Measurements from ENCODE around the gene KIAA2012. TPM values are rescaled to one million over a fixed set of nuclear protein-coding genes. Genes with fewer than 3 reads are reported as not detected.

Gene KIAA2012
- polyA plus RNA-seq, 4 donors: 0.06 to 0.07 TPM; not detected in 2

- DNase-seq (no peak), FAIRE-seq (no peak)
- peaks cover 0 to 5% (median 0%) of the 10 kb centered on the region in 3 donors for H3K4me1 ChIP-seq (ENCODE audit: control insufficient read depth in 3 of 3, insufficient read depth in 2 of 3, low read depth in 1 of 3, low read length in 2 of 3)
- H3K4me3 ChIP-seq (ENCODE audit: low read depth in 1 of 3, low read length in 3 of 3): no peak overlapping the region
- H3K27ac ChIP-seq (ENCODE audit: low read depth in 1 of 3, low read length in 2 of 3): no peak overlapping the region
- H3K36me3 ChIP-seq (ENCODE audit: control insufficient read depth in 3 of 3, insufficient read depth in 2 of 3, low read depth in 1 of 3, low read length in 3 of 3): no peaks in the 10 kb centered on the region
- no peaks in the 10 kb centered on the region for H3K27me3 ChIP-seq (ENCODE audit: control insufficient read depth in 3 of 3, insufficient read depth in 3 of 3, low read length in 3 of 3)
- 93 to 100% (median 94%) methylated on average over 2 of the region's 2 CpGs for WGBS, 3 donors
- H3K9me3 ChIP-seq (ENCODE audit: control insufficient read depth in 2 of 2, insufficient read depth in 1 of 2, low read depth in 1 of 2, low read length in 1 of 2): no peaks in the 10 kb centered on the region
Measured at GRCh38 chr2:202061695-202062094, 11.4 kb upstream of the KIAA2012 start.

DNA sequence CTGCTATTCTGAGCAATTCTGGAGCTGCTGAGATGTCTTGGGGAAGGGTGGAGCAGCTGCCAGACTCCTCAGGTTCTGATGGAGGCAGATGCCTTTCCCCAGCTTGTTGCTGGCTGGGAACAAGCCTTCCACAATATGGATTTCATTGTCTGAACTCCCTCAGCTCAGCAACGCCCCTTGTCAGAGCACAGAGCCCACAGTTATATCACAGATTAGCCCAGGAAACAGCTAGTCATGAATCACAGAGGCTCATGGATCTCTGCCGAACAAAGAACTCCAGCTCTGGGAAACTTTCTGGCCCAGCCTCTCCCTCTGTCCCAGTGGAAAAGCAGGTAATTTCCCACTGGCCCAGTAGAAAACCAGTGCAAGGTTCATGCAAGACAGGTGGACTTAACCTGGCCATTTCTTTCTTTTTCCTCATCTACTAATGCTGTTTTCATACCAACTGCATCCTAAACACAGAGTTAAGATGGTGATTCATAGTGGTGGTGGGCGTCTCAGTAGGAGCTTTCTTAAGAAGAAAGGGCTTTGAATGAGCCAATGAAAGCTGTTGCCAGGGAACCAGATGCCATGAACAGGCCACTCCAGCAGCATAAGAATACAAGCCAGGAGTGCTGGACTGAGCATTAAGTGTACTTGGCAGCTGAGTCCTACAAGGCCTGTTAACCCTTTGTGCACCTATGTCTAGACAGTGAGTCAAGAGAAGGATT is 8.7 kb upstream of the KIAA2012 start:
- peaks cover 0 to 20% (median 0%) of the 10 kb centered on the region in 3 donors for H3K4me1 ChIP-seq (ENCODE audit: control insufficient read depth in 3 of 3, insufficient read depth in 2 of 3, low read depth in 1 of 3, low read length in 2 of 3)
- no peak overlapping the region for H3K4me3 ChIP-seq (ENCODE audit: low read depth in 1 of 3, low read length in 3 of 3)
- no peaks in the 10 kb centered on the region for H3K36me3 ChIP-seq (ENCODE audit: control insufficient read depth in 3 of 3, insufficient read depth in 2 of 3, low read depth in 1 of 3, low read length in 3 of 3)
- peak overlapping the region in 1 of 3 donors; percentile 45 for H3K27ac ChIP-seq (ENCODE audit: low read depth in 1 of 3, low read length in 2 of 3)
- DNase-seq: peak; percentile 5 to 30
- 27 to 32% (median 27%) methylated on average over 3 of the region's 3 CpGs for WGBS, 3 donors
- no peaks in the 10 kb centered on the region for H3K9me3 ChIP-seq (ENCODE audit: control insufficient read depth in 2 of 2, insufficient read depth in 1 of 2, low read depth in 1 of 2, low read length in 1 of 2)
- no peak for FAIRE-seq
- no peaks in the 10 kb centered on the region for H3K27me3 ChIP-seq (ENCODE audit: control insufficient read depth in 3 of 3, insufficient read depth in 3 of 3, low read length in 3 of 3)

DNA sequence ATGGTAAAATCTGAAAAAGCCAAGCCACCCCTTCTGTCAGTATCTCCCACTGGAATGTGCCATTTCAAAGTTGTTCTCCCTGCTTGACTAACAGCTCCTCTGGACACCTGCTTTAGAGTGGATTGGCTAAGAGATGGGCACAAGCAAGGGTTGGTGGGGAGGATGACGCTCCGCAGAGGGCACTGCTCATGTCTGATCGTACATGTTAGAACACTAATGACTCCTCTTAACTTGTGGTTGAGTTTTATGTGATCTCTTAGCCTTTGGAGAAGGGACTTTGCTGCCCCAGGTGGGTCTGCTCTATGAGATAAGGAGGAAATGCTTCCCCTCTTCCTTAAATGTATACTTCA is 8.2 kb upstream of the KIAA2012 start:
- Histone ChIP-seq H3K27me3 (ENCODE audit: control insufficient read depth in 3 of 3, insufficient read depth in 3 of 3, low read length in 3 of 3) (no peaks in the 10 kb centered on the region), H3K9me3 (ENCODE audit: control insufficient read depth in 2 of 2, insufficient read depth in 1 of 2, low read depth in 1 of 2, low read length in 1 of 2) (no peaks in the 10 kb centered on the region), H3K4me1 (ENCODE audit: control insufficient read depth in 3 of 3, insufficient read depth in 2 of 3, low read depth in 1 of 3, low read length in 2 of 3) (peaks cover 0 to 25% (median 0%) of the 10 kb centered on the region in 3 donors), H3K36me3 (ENCODE audit: control insufficient read depth in 3 of 3, insufficient read depth in 2 of 3, low read depth in 1 of 3, low read length in 3 of 3) (no peaks in the 10 kb centered on the region), H3K4me3 (ENCODE audit: low read depth in 1 of 3, low read length in 3 of 3) (no peak overlapping the region), H3K27ac (ENCODE audit: low read depth in 1 of 3, low read length in 2 of 3) (no peak overlapping the region)
- 89 to 97% (median 94%) methylated on average over 3 of the region's 3 CpGs for WGBS, 3 donors
- no peak for DNase-seq
- FAIRE-seq: no peak

GRCh38 chr2:202065876-202066275 is 7.2 kb upstream of the KIAA2012 start:
- H3K4me3 ChIP-seq (ENCODE audit: low read depth in 1 of 3, low read length in 3 of 3): no peak overlapping the region
- WGBS, 3 donors: 87 to 92% (median 88%) methylated on average over 3 of the region's 3 CpGs
- H3K27ac ChIP-seq (ENCODE audit: low read depth in 1 of 3, low read length in 2 of 3): no peak overlapping the region
- DNase-seq (no peak), FAIRE-seq (no peak)
- H3K9me3 ChIP-seq (ENCODE audit: control insufficient read depth in 2 of 2, insufficient read depth in 1 of 2, low read depth in 1 of 2, low read length in 1 of 2): no peaks in the 10 kb centered on the region
- no peaks in the 10 kb centered on the region for H3K27me3 ChIP-seq (ENCODE audit: control insufficient read depth in 3 of 3, insufficient read depth in 3 of 3, low read length in 3 of 3)
- peaks cover 0 to 30% (median 0%) of the 10 kb centered on the region in 3 donors for H3K4me1 ChIP-seq (ENCODE audit: control insufficient read depth in 3 of 3, insufficient read depth in 2 of 3, low read depth in 1 of 3, low read length in 2 of 3)
- no peaks in the 10 kb centered on the region for H3K36me3 ChIP-seq (ENCODE audit: control insufficient read depth in 3 of 3, insufficient read depth in 2 of 3, low read depth in 1 of 3, low read length in 3 of 3)

GRCh38 chr2:202066875-202067274 is 6.2 kb upstream of the KIAA2012 start:
- no peak overlapping the region for H3K4me3 ChIP-seq (ENCODE audit: low read depth in 1 of 3, low read length in 3 of 3)
- H3K4me1 ChIP-seq (ENCODE audit: control insufficient read depth in 3 of 3, insufficient read depth in 2 of 3, low read depth in 1 of 3, low read length in 2 of 3): peaks cover 0 to 30% (median 0%) of the 10 kb centered on the region in 3 donors
- no peak overlapping the region for H3K27ac ChIP-seq (ENCODE audit: low read depth in 1 of 3, low read length in 2 of 3)
- H3K9me3 ChIP-seq (ENCODE audit: control insufficient read depth in 2 of 2, insufficient read depth in 1 of 2, low read depth in 1 of 2, low read length in 1 of 2): no peaks in the 10 kb centered on the region
- DNase-seq: no peak
- no peaks in the 10 kb centered on the region for H3K27me3 ChIP-seq (ENCODE audit: control insufficient read depth in 3 of 3, insufficient read depth in 3 of 3, low read length in 3 of 3)
- no peak for FAIRE-seq
- 76 to 87% (median 80%) methylated on average over 2 of the region's 2 CpGs for WGBS, 3 donors
- no peaks in the 10 kb centered on the region for H3K36me3 ChIP-seq (ENCODE audit: control insufficient read depth in 3 of 3, insufficient read depth in 2 of 3, low read depth in 1 of 3, low read length in 3 of 3)

DNA sequence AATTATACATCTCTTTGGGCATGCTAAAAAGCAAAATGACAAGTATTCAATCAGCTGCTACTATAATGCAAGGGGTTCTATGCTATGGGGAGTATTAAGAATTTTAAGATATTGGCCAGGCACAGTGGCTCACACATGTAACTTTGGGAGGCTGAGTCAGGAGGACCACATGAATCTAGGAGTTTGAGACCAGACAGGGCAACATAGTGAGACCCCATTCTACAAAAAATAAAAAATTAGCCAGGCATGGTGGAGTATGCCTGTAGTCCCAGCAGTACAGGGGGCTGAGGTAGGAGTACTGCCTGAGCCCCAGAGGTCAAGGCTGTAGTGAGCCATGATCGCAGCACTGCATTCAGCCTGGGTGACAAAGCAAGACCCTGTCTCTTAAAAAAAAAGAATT is 5.5 kb upstream of the KIAA2012 start:
- no peaks in the 10 kb centered on the region for H3K9me3 ChIP-seq (ENCODE audit: control insufficient read depth in 2 of 2, insufficient read depth in 1 of 2, low read depth in 1 of 2, low read length in 1 of 2)
- no peak for FAIRE-seq
- 96 to 100% (median 98%) methylated on average over 1 of the region's 1 CpG for WGBS, 3 donors
- H3K27ac ChIP-seq (ENCODE audit: low read depth in 1 of 3, low read length in 2 of 3): no peak overlapping the region
- peaks cover 0 to 30% (median 0%) of the 10 kb centered on the region in 3 donors for H3K4me1 ChIP-seq (ENCODE audit: control insufficient read depth in 3 of 3, insufficient read depth in 2 of 3, low read depth in 1 of 3, low read length in 2 of 3)
- no peak for DNase-seq
- no peaks in the 10 kb centered on the region for H3K36me3 ChIP-seq (ENCODE audit: control insufficient read depth in 3 of 3, insufficient read depth in 2 of 3, low read depth in 1 of 3, low read length in 3 of 3)
- no peaks in the 10 kb centered on the region for H3K27me3 ChIP-seq (ENCODE audit: control insufficient read depth in 3 of 3, insufficient read depth in 3 of 3, low read length in 3 of 3)
- no peak overlapping the region for H3K4me3 ChIP-seq (ENCODE audit: low read depth in 1 of 3, low read length in 3 of 3)

DNA sequence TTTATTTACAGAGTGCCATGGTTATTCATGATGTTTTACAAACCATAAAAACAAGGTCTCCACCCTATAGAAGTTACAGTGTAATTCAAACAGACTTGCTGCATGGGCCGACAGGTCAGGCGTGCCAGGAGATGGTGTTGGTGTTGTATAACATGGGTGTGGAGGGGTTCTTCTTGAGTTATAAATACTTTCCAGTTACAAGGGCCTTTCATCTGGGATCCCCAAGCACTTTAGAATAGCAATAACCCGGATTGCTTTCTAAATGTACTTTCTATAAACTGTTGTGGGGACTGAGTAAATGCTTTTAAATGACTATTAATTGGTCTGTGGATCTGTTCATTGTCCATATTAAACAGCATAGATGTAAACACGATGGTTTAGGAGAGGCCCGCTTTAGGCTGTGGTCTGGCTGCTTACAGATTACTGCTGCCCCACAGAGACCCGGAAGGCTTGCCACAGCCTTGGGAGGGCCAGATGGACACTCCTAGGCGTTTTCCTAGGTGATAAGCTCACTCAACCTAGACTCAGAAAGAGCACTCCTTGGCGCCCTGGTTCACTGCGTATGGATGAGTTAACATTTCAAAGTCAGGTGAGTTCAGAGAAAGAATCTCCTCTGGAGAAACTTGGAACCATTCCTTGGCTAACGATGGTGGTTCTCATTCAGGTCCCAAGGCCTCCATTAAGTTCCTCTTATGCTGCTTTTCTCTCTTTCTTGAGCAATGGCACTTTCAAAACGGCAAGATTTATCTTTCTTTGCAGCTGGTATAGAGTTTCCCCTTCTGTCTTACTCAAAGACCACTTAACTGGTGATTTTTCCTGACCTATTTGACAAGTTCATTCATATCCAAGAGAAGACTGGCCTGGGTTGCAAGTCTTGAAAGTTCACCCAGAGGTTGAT is 3.6 kb upstream of the KIAA2012 start:
- FAIRE-seq: no peak
- WGBS, 3 donors: 36 to 65% (median 39%) methylated on average over 11 of the region's 11 CpGs
- Histone ChIP-seq H3K4me1 (ENCODE audit: control insufficient read depth in 3 of 3, insufficient read depth in 2 of 3, low read depth in 1 of 3, low read length in 2 of 3) (peaks cover 0 to 28% (median 0%) of the 10 kb centered on the region in 3 donors), H3K9me3 (ENCODE audit: control insufficient read depth in 2 of 2, insufficient read depth in 1 of 2, low read depth in 1 of 2, low read length in 1 of 2) (no peaks in the 10 kb centered on the region), H3K27ac (ENCODE audit: low read depth in 1 of 3, low read length in 2 of 3) (peak overlapping the region in 1 of 3 donors; percentile 76), H3K36me3 (ENCODE audit: control insufficient read depth in 3 of 3, insufficient read depth in 2 of 3, low read depth in 1 of 3, low read length in 3 of 3) (no peaks in the 10 kb centered on the region), H3K4me3 (ENCODE audit: low read depth in 1 of 3, low read length in 3 of 3) (no peak overlapping the region), H3K27me3 (ENCODE audit: control insufficient read depth in 3 of 3, insufficient read depth in 3 of 3, low read length in 3 of 3) (no peaks in the 10 kb centered on the region)
- peak; percentile 74 to 88 for DNase-seq

DNA sequence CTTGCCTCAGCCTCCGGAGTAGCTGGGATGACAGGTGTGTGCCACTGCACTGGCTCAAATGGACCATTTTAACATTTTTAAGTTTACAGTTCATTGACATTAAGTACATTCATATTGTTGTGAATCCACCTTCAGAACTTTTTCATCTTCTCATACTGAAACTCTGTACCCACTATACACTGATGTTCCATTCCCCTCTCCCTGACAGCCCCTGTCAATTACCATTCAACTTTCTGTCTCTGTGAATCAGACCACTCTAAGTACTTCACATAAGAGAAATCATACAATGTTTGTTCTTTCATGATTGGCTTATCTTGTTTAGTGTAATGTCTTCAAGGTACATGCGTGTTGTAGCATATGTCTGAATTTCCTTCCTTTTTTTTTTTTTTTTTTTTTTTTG is 1.9 kb upstream of the KIAA2012 start:
- Histone ChIP-seq H3K27ac (ENCODE audit: low read depth in 1 of 3, low read length in 2 of 3) (no peak overlapping the region), H3K9me3 (ENCODE audit: control insufficient read depth in 2 of 2, insufficient read depth in 1 of 2, low read depth in 1 of 2, low read length in 1 of 2) (no peaks in the 10 kb centered on the region), H3K36me3 (ENCODE audit: control insufficient read depth in 3 of 3, insufficient read depth in 2 of 3, low read depth in 1 of 3, low read length in 3 of 3) (no peaks in the 10 kb centered on the region), H3K4me3 (ENCODE audit: low read depth in 1 of 3, low read length in 3 of 3) (no peak overlapping the region), H3K4me1 (ENCODE audit: control insufficient read depth in 3 of 3, insufficient read depth in 2 of 3, low read depth in 1 of 3, low read length in 2 of 3) (peaks cover 0 to 25% (median 0%) of the 10 kb centered on the region in 3 donors), H3K27me3 (ENCODE audit: control insufficient read depth in 3 of 3, insufficient read depth in 3 of 3, low read length in 3 of 3) (no peaks in the 10 kb centered on the region)
- DNase-seq: no peak
- no peak for FAIRE-seq
- WGBS, 3 donors: 90 to 96% (median 95%) methylated on average over 2 of the region's 2 CpGs
